Measurements from ENCODE around the gene MEDAG.

Gene MEDAG

GRCh38 chr13:30892966-30893365, 13.1 kb upstream of the MEDAG start:
- TF ChIP-seq, protein P1, sequence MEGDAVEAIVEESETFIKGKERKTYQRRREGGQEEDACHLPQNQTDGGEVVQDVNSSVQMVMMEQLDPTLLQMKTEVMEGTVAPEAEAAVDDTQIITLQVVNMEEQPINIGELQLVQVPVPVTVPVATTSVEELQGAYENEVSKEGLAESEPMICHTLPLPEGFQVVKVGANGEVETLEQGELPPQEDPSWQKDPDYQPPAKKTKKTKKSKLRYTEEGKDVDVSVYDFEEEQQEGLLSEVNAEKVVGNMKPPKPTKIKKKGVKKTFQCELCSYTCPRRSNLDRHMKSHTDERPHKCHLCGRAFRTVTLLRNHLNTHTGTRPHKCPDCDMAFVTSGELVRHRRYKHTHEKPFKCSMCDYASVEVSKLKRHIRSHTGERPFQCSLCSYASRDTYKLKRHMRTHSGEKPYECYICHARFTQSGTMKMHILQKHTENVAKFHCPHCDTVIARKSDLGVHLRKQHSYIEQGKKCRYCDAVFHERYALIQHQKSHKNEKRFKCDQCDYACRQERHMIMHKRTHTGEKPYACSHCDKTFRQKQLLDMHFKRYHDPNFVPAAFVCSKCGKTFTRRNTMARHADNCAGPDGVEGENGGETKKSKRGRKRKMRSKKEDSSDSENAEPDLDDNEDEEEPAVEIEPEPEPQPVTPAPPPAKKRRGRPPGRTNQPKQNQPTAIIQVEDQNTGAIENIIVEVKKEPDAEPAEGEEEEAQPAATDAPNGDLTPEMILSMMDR (IDR thresholded peaks at IDR 0.05; ENCODE audit: insufficient read depth, low read depth, low read length, missing control alignments): peak; percentile 45
- H3K4me3 ChIP-seq (ENCODE audit: low read depth, low read length): no peak overlapping the region
- DNase-seq (ENCODE audit: low read depth): peak; percentile 18

GRCh38 chr13:30895773-30896172, 10.3 kb upstream of the MEDAG start:
- DNase-seq (ENCODE audit: low read depth): no peak
- TF ChIP-seq, protein P1 (IDR thresholded peaks at IDR 0.05; ENCODE audit: insufficient read depth, low read depth, low read length, missing control alignments): no peak
- H3K4me3 ChIP-seq (ENCODE audit: low read depth, low read length): no peak overlapping the region

GRCh38 chr13:30898070-30898469, 8.0 kb upstream of the MEDAG start:
- DNase-seq (ENCODE audit: low read depth): no peak
- no peak overlapping the region for H3K4me3 ChIP-seq (ENCODE audit: low read depth, low read length)
- TF ChIP-seq, protein P1 (IDR thresholded peaks at IDR 0.05; ENCODE audit: insufficient read depth, low read depth, low read length, missing control alignments): no peak

- TF ChIP-seq, protein P1 (IDR thresholded peaks at IDR 0.05; ENCODE audit: insufficient read depth, low read depth, low read length, missing control alignments): no peak
- DNase-seq (ENCODE audit: low read depth): no peak
- no peak overlapping the region for H3K4me3 ChIP-seq (ENCODE audit: low read depth, low read length)
Measured at GRCh38 chr13:30898678-30899241, 7.3 kb upstream of the MEDAG start.

DNA sequence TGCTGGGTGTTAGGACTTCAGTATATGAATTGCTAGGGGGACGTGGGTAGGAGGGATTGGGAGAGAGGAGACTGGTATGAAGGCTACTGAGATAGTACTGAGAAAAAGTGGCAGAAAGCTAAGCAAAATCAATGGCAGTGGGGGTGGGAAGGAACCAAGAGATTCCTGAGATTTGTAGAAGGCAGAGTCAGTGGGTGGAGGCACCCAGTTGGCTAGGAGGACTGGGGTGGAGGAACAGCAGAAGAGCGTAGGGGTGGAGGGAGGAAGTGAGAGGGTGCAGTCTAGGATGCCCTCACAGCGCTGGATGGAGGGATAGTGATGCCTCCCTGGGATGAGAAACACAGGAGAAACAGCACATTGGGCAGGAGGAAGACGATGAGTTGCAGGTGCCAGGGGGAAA, 5.6 kb upstream of the MEDAG start:
- H3K4me3 ChIP-seq (ENCODE audit: low read depth, low read length): no peak overlapping the region
- DNase-seq (ENCODE audit: low read depth): no peak
- TF ChIP-seq, protein P1 (IDR thresholded peaks at IDR 0.05; ENCODE audit: insufficient read depth, low read depth, low read length, missing control alignments): no peak

GRCh38 chr13:30900952-30901749, 4.9 kb upstream of the MEDAG start:
- TF ChIP-seq, protein P1 (IDR thresholded peaks at IDR 0.05; ENCODE audit: insufficient read depth, low read depth, low read length, missing control alignments): no peak
- H3K4me3 ChIP-seq (ENCODE audit: low read depth, low read length): no peak overlapping the region
- peak; percentile 14 for DNase-seq (ENCODE audit: low read depth)
